ENCODE data around the gene CCDC102A.

Gene CCDC102A

GRCh38 chr16:57517397-57518367 is 18.7 kb downstream of the CCDC102A start:
- no peak for DNase-seq

- DNase-seq: no peak
These were observed 19.6 kb downstream of the CCDC102A start for GRCh38 chr16:57516773-57517172.

GRCh38 chr16:57516176-57516725 is 20.1 kb downstream of the CCDC102A start:
- DNase-seq: no peak

GRCh38 chr16:57514791-57515600 is 21.4 kb downstream of the CCDC102A start:
- no peak for DNase-seq

- no peak for DNase-seq
These were observed 22.0 kb downstream of the CCDC102A start for GRCh38 chr16:57514371-57514770.

- DNase-seq: no peak
These were observed 22.8 kb downstream of the CCDC102A start for GRCh38 chr16:57513371-57514102.

GRCh38 chr16:57512296-57513001 is 23.9 kb downstream of the CCDC102A start:
- DNase-seq: no peak

- no peak for DNase-seq
These were observed 26.1 kb downstream of the CCDC102A start for GRCh38 chr16:57510016-57510871.

- no peak for DNase-seq
These were observed 27.0 kb downstream of the CCDC102A start for GRCh38 chr16:57509231-57509923.

- no peak for DNase-seq
These were observed 28.3 kb downstream of the CCDC102A start for GRCh38 chr16:57508035-57508425.

- no peak for DNase-seq
These were observed 29.0 kb downstream of the CCDC102A start for GRCh38 chr16:57507136-57508034.

GRCh38 chr16:57505169-57505568 is 31.2 kb downstream of the CCDC102A start:
- no peak for DNase-seq

- DNase-seq: no peak
These were observed 31.9 kb downstream of the CCDC102A start for GRCh38 chr16:57504491-57504890.

GRCh38 chr16:57504001-57504400 is 32.4 kb downstream of the CCDC102A start:
- no peak for DNase-seq

GRCh38 chr16:57503366-57503765 is 33.0 kb downstream of the CCDC102A start:
- DNase-seq: no peak

GRCh38 chr16:57502048-57502775 is 34.2 kb downstream of the CCDC102A start:
- DNase-seq: no peak

- no peak for DNase-seq
These were observed 34.9 kb downstream of the CCDC102A start for GRCh38 chr16:57501492-57501891.

- DNase-seq: no peak
These were observed 35.7 kb downstream of the CCDC102A start for GRCh38 chr16:57500578-57501111.
